Cerebellar nuclear complex (tissue), 1 donor: ENCODE data around the gene SYT13.

Source experiments
- DNase-seq, 2 experiments: peaks; one replicate each; lab custom pipeline; 2025; lab: John Stamatoyannopoulos, UW

SYT13 gene

GRCh38 chr11:45216901-45217300 lies 69.2 kb downstream of the SYT13 start:
- no peak for DNase-seq

- DNase-seq, result no peak
These were observed 70.1 kb downstream of the SYT13 start for GRCh38 chr11:45216031-45216430.

- no peak for DNase-seq
These were observed 70.9 kb downstream of the SYT13 start for GRCh38 chr11:45215098-45215865.

GRCh38 chr11:45213717-45214116 lies 72.4 kb downstream of the SYT13 start:
- DNase-seq, result no peak

- no peak for DNase-seq
These were observed 72.8 kb downstream of the SYT13 start for GRCh38 chr11:45213316-45213665.

GRCh38 chr11:45212566-45213315 lies 73.4 kb downstream of the SYT13 start:
- DNase-seq, result no peak

- DNase-seq, result peak in 1 of 2 experiments; percentile 11
These were observed 74.4 kb downstream of the SYT13 start for GRCh38 chr11:45211732-45212131.

GRCh38 chr11:45210846-45211245 lies 75.3 kb downstream of the SYT13 start:
- peak in 1 of 2 experiments; percentile 44 for DNase-seq

- DNase-seq, result peak; percentile 25 to 44
These were observed 76.0 kb downstream of the SYT13 start for GRCh38 chr11:45209891-45210699.

- DNase-seq, result no peak
These were observed 76.9 kb downstream of the SYT13 start for GRCh38 chr11:45209000-45209879.

- DNase-seq, result no peak
These were observed 78.0 kb downstream of the SYT13 start for GRCh38 chr11:45208135-45208534.

GRCh38 chr11:45205978-45206377 lies 80.2 kb downstream of the SYT13 start:
- DNase-seq, result no peak

- DNase-seq, result no peak
These were observed 81.4 kb downstream of the SYT13 start for GRCh38 chr11:45204761-45205160.

GRCh38 chr11:45193695-45194094 lies 92.4 kb downstream of the SYT13 start:
- DNase-seq, result no peak
